ENCODE data around the gene SIGLEC1.

SIGLEC1 gene

GRCh38 chr20:3751675-3752385 lies 39.4 kb upstream of the SIGLEC1 start:
- H3K4me3 ChIP-seq (ENCODE audit: low read depth, low read length), result no peak overlapping the region
- no peak for TF ChIP-seq CTCF (IDR thresholded peaks at IDR 0.05; ENCODE audit: low read depth, low read length)
- in situ Hi-C loops (cut with HindIII; ENCODE audit: low sequenced_read_pairs), result no loop called here
- no peak for DNase-seq (ENCODE audit: low read depth, low spot score)

GRCh38 chr20:3751305-3751674 lies 38.9 kb upstream of the SIGLEC1 start:
- H3K4me3 ChIP-seq (ENCODE audit: low read depth, low read length), result no peak overlapping the region
- peak; percentile 15 for TF ChIP-seq CTCF (IDR thresholded peaks at IDR 0.05; ENCODE audit: low read depth, low read length)
- in situ Hi-C loops (cut with HindIII; ENCODE audit: low sequenced_read_pairs), result no loop called here
- DNase-seq (ENCODE audit: low read depth, low spot score), result no peak

- in situ Hi-C loops (cut with HindIII; ENCODE audit: low sequenced_read_pairs), result no loop called here
- no peak for DNase-seq (ENCODE audit: low read depth, low spot score)
- H3K4me3 ChIP-seq (ENCODE audit: low read depth, low read length), result peak overlapping the region; percentile 10
- peak; percentile 60 for TF ChIP-seq CTCF (IDR thresholded peaks at IDR 0.05; ENCODE audit: low read depth, low read length)
Measured at GRCh38 chr20:3749689-3750531, 37.5 kb upstream of the SIGLEC1 start.

DNA sequence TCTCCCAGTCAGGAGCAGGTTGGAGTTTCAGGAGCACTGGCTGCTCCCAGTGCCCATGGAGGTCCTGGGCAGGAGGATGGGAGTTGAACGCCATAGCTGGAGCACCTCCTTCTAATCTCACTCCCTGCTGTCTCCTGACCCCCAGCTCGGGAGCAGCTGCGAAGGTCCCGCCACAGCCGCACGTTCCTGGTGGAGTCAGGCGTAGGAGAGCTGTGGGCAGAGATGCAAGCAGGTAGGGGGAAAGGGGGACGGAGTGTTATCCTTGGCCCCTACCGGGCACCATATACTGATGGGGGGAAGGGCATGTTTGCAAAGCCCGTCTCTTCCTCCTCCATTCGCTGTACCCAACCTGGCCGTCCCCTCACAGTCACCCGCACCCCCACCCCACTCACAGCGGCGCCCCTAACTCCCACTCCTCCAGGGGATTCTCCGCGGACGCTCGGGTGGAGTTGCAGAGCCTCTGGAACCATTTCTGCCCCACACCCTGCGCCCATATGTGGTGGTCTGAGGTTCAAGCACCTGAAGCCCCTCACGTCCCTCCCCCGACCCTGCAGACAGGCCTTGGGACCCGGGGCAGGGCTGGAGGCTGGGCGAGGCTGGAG lies 36.8 kb upstream of the SIGLEC1 start:
- no peak for DNase-seq (ENCODE audit: low read depth, low spot score)
- no peak overlapping the region for H3K4me3 ChIP-seq (ENCODE audit: low read depth, low read length)
- no peak for TF ChIP-seq CTCF (IDR thresholded peaks at IDR 0.05; ENCODE audit: low read depth, low read length)
- in situ Hi-C loops (cut with HindIII; ENCODE audit: low sequenced_read_pairs), result no loop called here

- in situ Hi-C loops (cut with HindIII; ENCODE audit: low sequenced_read_pairs), result no loop called here
- no peak for DNase-seq (ENCODE audit: low read depth, low spot score)
- no peak overlapping the region for H3K4me3 ChIP-seq (ENCODE audit: low read depth, low read length)
- no peak for TF ChIP-seq CTCF (IDR thresholded peaks at IDR 0.05; ENCODE audit: low read depth, low read length)
Measured at GRCh38 chr20:3748073-3748472, 35.7 kb upstream of the SIGLEC1 start.

GRCh38 chr20:3747471-3747870 lies 35.1 kb upstream of the SIGLEC1 start:
- in situ Hi-C loops (cut with HindIII; ENCODE audit: low sequenced_read_pairs), result no loop called here
- H3K4me3 ChIP-seq (ENCODE audit: low read depth, low read length), result no peak overlapping the region
- no peak for DNase-seq (ENCODE audit: low read depth, low spot score)
- TF ChIP-seq CTCF (IDR thresholded peaks at IDR 0.05; ENCODE audit: low read depth, low read length), result no peak

Data from astrocyte of the spinal cord (primary cell).